ENCODE data around the gene PMVK.

DNA sequence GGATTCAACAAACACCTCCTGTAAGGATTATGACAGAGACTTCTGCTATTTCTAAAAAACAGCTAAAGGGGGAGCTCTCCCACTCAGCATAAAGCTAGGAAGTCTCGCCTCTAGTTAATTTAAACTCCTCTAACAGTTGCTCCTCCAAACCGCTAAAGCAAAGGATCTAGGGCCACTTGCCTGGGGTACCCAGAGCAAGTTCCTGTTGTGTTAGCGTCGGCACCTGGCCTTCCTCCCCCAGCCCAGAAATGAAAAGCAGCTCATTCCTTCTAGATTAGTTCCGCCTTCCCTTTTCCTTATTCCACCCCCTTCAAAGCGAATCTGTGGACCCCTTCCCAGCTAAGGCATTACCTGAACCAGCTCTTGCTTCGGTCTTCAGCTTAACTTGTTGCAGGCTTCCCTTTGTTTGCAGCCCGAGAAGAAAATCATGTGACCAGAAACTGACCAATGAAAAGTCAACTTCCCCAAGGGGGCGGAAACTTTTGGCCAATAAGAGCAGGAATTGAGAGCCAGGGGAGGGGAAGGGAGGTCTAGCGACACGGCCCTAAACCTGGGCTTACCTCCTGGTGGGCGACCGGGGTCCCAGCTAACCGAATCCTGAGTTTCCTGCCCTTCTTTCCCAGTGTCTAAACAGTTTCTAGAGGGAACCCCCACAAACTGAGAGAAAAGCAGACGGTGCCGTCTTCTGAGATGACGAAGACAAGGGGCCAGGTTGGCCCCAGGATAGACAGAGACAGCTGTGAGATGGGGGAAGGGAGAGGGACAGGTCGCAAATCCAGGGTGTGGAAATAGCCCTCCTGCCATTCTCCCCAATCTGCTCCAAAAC lies 19.4 kb upstream of the PMVK start, which contains the start of gene PBXIP1:
- TF ChIP-seq, protein P1, sequence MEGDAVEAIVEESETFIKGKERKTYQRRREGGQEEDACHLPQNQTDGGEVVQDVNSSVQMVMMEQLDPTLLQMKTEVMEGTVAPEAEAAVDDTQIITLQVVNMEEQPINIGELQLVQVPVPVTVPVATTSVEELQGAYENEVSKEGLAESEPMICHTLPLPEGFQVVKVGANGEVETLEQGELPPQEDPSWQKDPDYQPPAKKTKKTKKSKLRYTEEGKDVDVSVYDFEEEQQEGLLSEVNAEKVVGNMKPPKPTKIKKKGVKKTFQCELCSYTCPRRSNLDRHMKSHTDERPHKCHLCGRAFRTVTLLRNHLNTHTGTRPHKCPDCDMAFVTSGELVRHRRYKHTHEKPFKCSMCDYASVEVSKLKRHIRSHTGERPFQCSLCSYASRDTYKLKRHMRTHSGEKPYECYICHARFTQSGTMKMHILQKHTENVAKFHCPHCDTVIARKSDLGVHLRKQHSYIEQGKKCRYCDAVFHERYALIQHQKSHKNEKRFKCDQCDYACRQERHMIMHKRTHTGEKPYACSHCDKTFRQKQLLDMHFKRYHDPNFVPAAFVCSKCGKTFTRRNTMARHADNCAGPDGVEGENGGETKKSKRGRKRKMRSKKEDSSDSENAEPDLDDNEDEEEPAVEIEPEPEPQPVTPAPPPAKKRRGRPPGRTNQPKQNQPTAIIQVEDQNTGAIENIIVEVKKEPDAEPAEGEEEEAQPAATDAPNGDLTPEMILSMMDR (IDR thresholded peaks at IDR 0.05; ENCODE audit: borderline replicate concordance, extremely low read depth, low read length, poor library complexity, severe bottlenecking), result peak; percentile 53
- no peak for TF ChIP-seq EZH2 (IDR thresholded peaks at IDR 0.05; ENCODE audit: borderline replicate concordance, low read depth, low read length, severe bottlenecking)
